OCI-LY1 (cell line): ENCODE measurements around the gene AGFG2.

Source experiments
- H2AFZ ChIP-seq: fragments of 200-600 bp; sonication (generic), shearing (Covaris generic); 2 replicates; pipeline ENCODE4 v1.6.0; 2014; ENCODE audit warnings: antibody characterized with exemption, mild to moderate bottlenecking, low read length
- H3F3A ChIP-seq: fragments of 200-600 bp; sonication (generic), shearing (Covaris generic); 2 replicates; pipeline ENCODE4 v1.6.0; 2014; ENCODE audit warnings: mild to moderate bottlenecking, antibody characterized with exemption, low read length, moderate library complexity; ENCODE audit not compliant: insufficient read depth
- H3K27ac ChIP-seq: fragments of 200-600 bp; sonication (generic); 2 replicates; pipeline ENCODE4 v1.5.1; 2014; ENCODE audit warnings: low read length, mixed run types, mild to moderate bottlenecking, low read depth; ENCODE audit not compliant: poor library complexity, severe bottlenecking
- H3K27me3 ChIP-seq: fragments of 200-600 bp; sonication (generic); 2 replicates; pipeline ENCODE4 v1.6.0; 2014; ENCODE audit warnings: antibody characterized with exemption, mild to moderate bottlenecking, low read length, moderate library complexity; ENCODE audit not compliant: insufficient read depth
- H3K36me3 ChIP-seq: fragments of 200-600 bp; sonication (generic); 2 replicates; pipeline ENCODE4 v1.6.1; 2014; ENCODE audit warnings: mild to moderate bottlenecking, antibody characterized with exemption, low read length, moderate library complexity, mixed read lengths; ENCODE audit not compliant: insufficient read depth
- H3K4me1 ChIP-seq: fragments of 200-600 bp; sonication (generic); 2 replicates; pipeline ENCODE4 v1.5.1; 2014; ENCODE audit warnings: mild to moderate bottlenecking, low read length, moderate library complexity; ENCODE audit not compliant: insufficient read depth, severe bottlenecking
- H3K4me2 ChIP-seq: fragments of 200-600 bp; sonication (generic), shearing (Covaris generic); 2 replicates; pipeline ENCODE4 v1.6.1; 2014; ENCODE audit warnings: low read length
- H3K4me3 ChIP-seq: fragments of 200-600 bp; sonication (generic); 2 replicates; pipeline ENCODE4 v1.5.1; 2014; ENCODE audit warnings: low read length, low read depth, mild to moderate bottlenecking, mixed read lengths; ENCODE audit not compliant: poor library complexity, severe bottlenecking
- H3K79me2 ChIP-seq: fragments of 200-600 bp; shearing (Covaris generic); 2 replicates; pipeline ENCODE4 v1.6.1; 2016; ENCODE audit warnings: mixed run types, low read length, mixed read lengths; ENCODE audit not compliant: insufficient read depth
- H3K9ac ChIP-seq: fragments of 200-600 bp; sonication (generic), shearing (Covaris generic); 2 replicates; pipeline ENCODE4 v1.6.1; 2014; ENCODE audit warnings: mild to moderate bottlenecking, low read length, mixed read lengths
- H3K9me2 ChIP-seq: fragments of 200-600 bp; sonication (generic), shearing (Covaris generic); 2 replicates; pipeline ENCODE4 v1.6.1; 2014; ENCODE audit warnings: low read depth, mild to moderate bottlenecking, low read length, mixed read lengths
- H3K9me3 ChIP-seq: fragments of 200-600 bp; shearing (Covaris generic); 2 replicates; pipeline ENCODE4 v1.6.1; 2014; ENCODE audit warnings: low read length, mixed read lengths
- H4K20me1 ChIP-seq: fragments of 200-600 bp; sonication (generic), shearing (Covaris generic); 2 replicates; pipeline ENCODE4 v1.6.0; 2016; ENCODE audit warnings: mild to moderate bottlenecking, low read length; ENCODE audit not compliant: insufficient read depth
- CTCF ChIP-seq: fragments of 200-600 bp; sonication (generic), shearing (Covaris generic); IDR thresholded peaks from 2 replicates; pipeline ENCODE4 v1.5.1; 2017; ENCODE audit warnings: mild to moderate bottlenecking, antibody characterized with exemption, low read length, moderate library complexity, mixed read lengths
- EZH2 ChIP-seq: fragments of 200-600 bp; sonication (generic), shearing (Covaris generic); IDR thresholded peaks from 2 replicates; pipeline ENCODE4 v1.8.0; 2017; ENCODE audit warnings: borderline replicate concordance, mixed run types, mild to moderate bottlenecking, antibody characterized with exemption, low read length, moderate library complexity, mixed read lengths

Gene AGFG2

GRCh38 chr7:100545360-100546128 is 6.5 kb downstream of the AGFG2 start:
- Histone ChIP-seq H4K20me1 (no peaks in the 10 kb centered on the region; the same call in 1 of the 2 replicates), H3K9me2 (no peaks in the 10 kb centered on the region), H2AFZ (no peak overlapping the region), H3K4me3 (no peak overlapping the region), H3K36me3 (peaks cover 2% of the 10 kb centered on the region; the same call in 1 of the 2 replicates), H3K4me2 (no peak overlapping the region), H3K27me3 (no peaks in the 10 kb centered on the region; the same call in 1 of the 2 replicates), H3F3A (no peaks in the 10 kb centered on the region), H3K9me3 (no peaks in the 10 kb centered on the region), H3K4me1 (peaks cover 13% of the 10 kb centered on the region), H3K27ac (no peak overlapping the region), H3K79me2 (no peaks in the 10 kb centered on the region), H3K9ac (no peak overlapping the region)
- TF ChIP-seq CTCF: no peak

- H3K4me3 ChIP-seq: no peak overlapping the region
- H3K4me2 ChIP-seq: no peak overlapping the region
- no peak overlapping the region for H3K9ac ChIP-seq
- no peaks in the 10 kb centered on the region for H3K79me2 ChIP-seq
- no peaks in the 10 kb centered on the region for H3F3A ChIP-seq
- H3K4me1 ChIP-seq: peaks cover 14% of the 10 kb centered on the region
- no peaks in the 10 kb centered on the region for H3K9me3 ChIP-seq
- no peak overlapping the region for H3K27ac ChIP-seq
- TF ChIP-seq EZH2 (no peak), CTCF (no peak)
- H3K36me3 ChIP-seq: peaks cover 3% of the 10 kb centered on the region; the same call in 1 of the 2 replicates
- H4K20me1 ChIP-seq: no peaks in the 10 kb centered on the region; the same call in 1 of the 2 replicates
- no peak overlapping the region for H2AFZ ChIP-seq
- H3K9me2 ChIP-seq: no peaks in the 10 kb centered on the region
- no peaks in the 10 kb centered on the region; the same call in 1 of the 2 replicates for H3K27me3 ChIP-seq
Measured at GRCh38 chr7:100546129-100546925, 7.3 kb downstream of the AGFG2 start.

- Histone ChIP-seq H3K4me3 (no peak overlapping the region), H2AFZ (no peak overlapping the region), H3F3A (no peaks in the 10 kb centered on the region), H4K20me1 (no peaks in the 10 kb centered on the region; the same call in 1 of the 2 replicates), H3K9me2 (no peaks in the 10 kb centered on the region), H3K4me2 (no peak overlapping the region), H3K9me3 (no peaks in the 10 kb centered on the region), H3K27me3 (no peaks in the 10 kb centered on the region; the same call in 1 of the 2 replicates), H3K79me2 (no peaks in the 10 kb centered on the region), H3K4me1 (peaks cover 14% of the 10 kb centered on the region), H3K9ac (no peak overlapping the region), H3K27ac (no peak overlapping the region), H3K36me3 (peaks cover 3% of the 10 kb centered on the region; the same call in 1 of the 2 replicates)
- no peak for TF ChIP-seq CTCF
- no peak for TF ChIP-seq EZH2
Measured at GRCh38 chr7:100546926-100547800, 8.2 kb downstream of the AGFG2 start.
